Measurements from ENCODE around the gene NOL8. TPM values are rescaled to one million over a fixed set of nuclear protein-coding genes. Genes with fewer than 3 reads are reported as not detected.

The NOL8 gene
- total and polyA plus RNA-seq, 4 donors: 14.4 to 43.1 (median 26.0) TPM

GRCh38 chr9:92265154-92265553, 60.0 kb downstream of the NOL8 start:
- intact Hi-C loops (cut with DNase I): no loop called here
- ATAC-seq (ENCODE audit: low FRiP score) (no peak), DNase-seq (no peak)
- peaks cover 19 to 23% of the 10 kb centered on the region in 2 donors for H3K36me3 ChIP-seq (ENCODE audit: control insufficient read depth in 1 of 2, insufficient read depth in 2 of 2, low read length in 1 of 2)
- no peaks in the 10 kb centered on the region for H3K4me1 ChIP-seq (ENCODE audit: control insufficient read depth in 1 of 2, insufficient read depth in 2 of 2, low read length in 2 of 2)
- H3K27ac ChIP-seq (ENCODE audit: low read depth in 1 of 2, low read length in 2 of 2): no peak overlapping the region
- no peaks in the 10 kb centered on the region for H3K9me3 ChIP-seq (ENCODE audit: control insufficient read depth, low read length)
- WGBS, 2 donors: 91 to 93% methylated on average over 3 of the region's 3 CpGs
- H3K27me3 ChIP-seq (ENCODE audit: control insufficient read depth in 1 of 2, insufficient read depth in 2 of 2, low read length in 1 of 2): no peaks in the 10 kb centered on the region
- no peak overlapping the region for H3K4me3 ChIP-seq (ENCODE audit: low read length in 2 of 2)

GRCh38 chr9:92263131-92263530, 62.0 kb downstream of the NOL8 start:
- WGBS, 2 donors: 15 to 34% methylated on average over 1 of the region's 1 CpG
- H3K36me3 ChIP-seq (ENCODE audit: control insufficient read depth in 1 of 2, insufficient read depth in 2 of 2, low read length in 1 of 2): peaks cover 14 to 17% of the 10 kb centered on the region in 2 donors
- H3K27ac ChIP-seq (ENCODE audit: low read depth in 1 of 2, low read length in 2 of 2): no peak overlapping the region
- H3K4me1 ChIP-seq (ENCODE audit: control insufficient read depth in 1 of 2, insufficient read depth in 2 of 2, low read length in 2 of 2): no peaks in the 10 kb centered on the region
- DNase-seq (no peak), ATAC-seq (ENCODE audit: low FRiP score) (no peak)
- no peak overlapping the region for H3K4me3 ChIP-seq (ENCODE audit: low read length in 2 of 2)
- intact Hi-C loops (cut with DNase I): no loop called here
- H3K27me3 ChIP-seq (ENCODE audit: control insufficient read depth in 1 of 2, insufficient read depth in 2 of 2, low read length in 1 of 2): no peaks in the 10 kb centered on the region
- H3K9me3 ChIP-seq (ENCODE audit: control insufficient read depth, low read length): no peaks in the 10 kb centered on the region

GRCh38 chr9:92257327-92257726, 67.8 kb downstream of the NOL8 start:
- intact Hi-C loops (cut with DNase I): no loop called here
- Histone ChIP-seq H3K4me1 (ENCODE audit: control insufficient read depth in 1 of 2, insufficient read depth in 2 of 2, low read length in 2 of 2) (no peaks in the 10 kb centered on the region), H3K36me3 (ENCODE audit: control insufficient read depth in 1 of 2, insufficient read depth in 2 of 2, low read length in 1 of 2) (peaks cover 12 to 13% of the 10 kb centered on the region in 2 donors), H3K27ac (ENCODE audit: low read depth in 1 of 2, low read length in 2 of 2) (no peak overlapping the region), H3K9me3 (ENCODE audit: control insufficient read depth, low read length) (no peaks in the 10 kb centered on the region), H3K4me3 (ENCODE audit: low read length in 2 of 2) (no peak overlapping the region), H3K27me3 (ENCODE audit: control insufficient read depth in 1 of 2, insufficient read depth in 2 of 2, low read length in 1 of 2) (no peaks in the 10 kb centered on the region)
- 95 to 96% methylated on average over 2 of the region's 2 CpGs for WGBS, 2 donors
- DNase-seq: no peak
- no peak for ATAC-seq (ENCODE audit: low FRiP score)

GRCh38 chr9:92254381-92255337, 70.5 kb downstream of the NOL8 start:
- intact Hi-C loops (cut with DNase I): no loop called here
- Histone ChIP-seq H3K4me1 (ENCODE audit: control insufficient read depth in 1 of 2, insufficient read depth in 2 of 2, low read length in 2 of 2) (no peaks in the 10 kb centered on the region), H3K36me3 (ENCODE audit: control insufficient read depth in 1 of 2, insufficient read depth in 2 of 2, low read length in 1 of 2) (peaks cover 14 to 17% of the 10 kb centered on the region in 2 donors), H3K27ac (ENCODE audit: low read depth in 1 of 2, low read length in 2 of 2) (no peak overlapping the region), H3K27me3 (ENCODE audit: control insufficient read depth in 1 of 2, insufficient read depth in 2 of 2, low read length in 1 of 2) (no peaks in the 10 kb centered on the region), H3K4me3 (ENCODE audit: low read length in 2 of 2) (no peak overlapping the region), H3K9me3 (ENCODE audit: control insufficient read depth, low read length) (no peaks in the 10 kb centered on the region)
- no peak for DNase-seq
- no peak for ATAC-seq (ENCODE audit: low FRiP score)
- 83 to 84% methylated on average over 19 of the region's 19 CpGs for WGBS, 2 donors

- no peaks in the 10 kb centered on the region for H3K9me3 ChIP-seq (ENCODE audit: control insufficient read depth, low read length)
- DNase-seq (no peak), ATAC-seq (ENCODE audit: low FRiP score) (no peak)
- H3K27me3 ChIP-seq (ENCODE audit: control insufficient read depth in 1 of 2, insufficient read depth in 2 of 2, low read length in 1 of 2): no peaks in the 10 kb centered on the region
- intact Hi-C loops (cut with DNase I): no loop called here
- peaks cover 15 to 17% of the 10 kb centered on the region in 2 donors for H3K36me3 ChIP-seq (ENCODE audit: control insufficient read depth in 1 of 2, insufficient read depth in 2 of 2, low read length in 1 of 2)
- WGBS, 2 donors: 61 to 62% methylated on average over 4 of the region's 4 CpGs
- no peak overlapping the region for H3K4me3 ChIP-seq (ENCODE audit: low read length in 2 of 2)
- no peak overlapping the region for H3K27ac ChIP-seq (ENCODE audit: low read depth in 1 of 2, low read length in 2 of 2)
- H3K4me1 ChIP-seq (ENCODE audit: control insufficient read depth in 1 of 2, insufficient read depth in 2 of 2, low read length in 2 of 2): no peaks in the 10 kb centered on the region
Measured at GRCh38 chr9:92253656-92254055, 71.5 kb downstream of the NOL8 start.

- Histone ChIP-seq H3K27me3 (ENCODE audit: control insufficient read depth in 1 of 2, insufficient read depth in 2 of 2, low read length in 1 of 2) (no peaks in the 10 kb centered on the region), H3K27ac (ENCODE audit: low read depth in 1 of 2, low read length in 2 of 2) (no peak overlapping the region), H3K36me3 (ENCODE audit: control insufficient read depth in 1 of 2, insufficient read depth in 2 of 2, low read length in 1 of 2) (peaks cover 19 to 27% of the 10 kb centered on the region in 2 donors), H3K4me1 (ENCODE audit: control insufficient read depth in 1 of 2, insufficient read depth in 2 of 2, low read length in 2 of 2) (no peaks in the 10 kb centered on the region), H3K9me3 (ENCODE audit: control insufficient read depth, low read length) (no peaks in the 10 kb centered on the region), H3K4me3 (ENCODE audit: low read length in 2 of 2) (no peak overlapping the region)
- ATAC-seq (ENCODE audit: low FRiP score) (no peak), DNase-seq (no peak)
- 95% methylated on average over 3 of the region's 3 CpGs for WGBS, 2 donors
- intact Hi-C loops (cut with DNase I): loop anchor here in 1 of 2 donors (10.0 kb wide), 1 partner anchor 57 kb away; no protein-coding TSS in a partner anchor
Measured at GRCh38 chr9:92247981-92248380, 77.2 kb downstream of the NOL8 start.

Small RNA genes lying within 50 kb of the gene (microRNA-seq; reads per million reads assigned to microRNA genes)
- gene MIR3651: 2.4 to 4.0 reads per million in 2 donors

Other genes starting within 250 kb of the NOL8 start
- gene SPTLC1, start 209.9 kb downstream of the NOL8 start, total RNA-seq: 10 to 100 TPM; 48.1 to 52.2 TPM
- 10 to 100 TPM; 22.7 to 39.7 TPM for gene SPTLC1, start 209.9 kb downstream of the NOL8 start, polyA plus RNA-seq
- 10 to 100 TPM; 71.7 to 82.1 TPM for gene IARS1, start 31.7 kb downstream of the NOL8 start, total RNA-seq
- 10 to 100 TPM; 16.5 to 23.3 TPM for gene IARS1, start 31.7 kb downstream of the NOL8 start, polyA plus RNA-seq
- 10 to 100 TPM in 1 of 2 donors, 1 to 10 TPM in 1; 3.9 to 11.1 TPM for gene CENPP, start 603 bp upstream of the NOL8 start, total RNA-seq
- gene CENPP, start 603 bp upstream of the NOL8 start, polyA plus RNA-seq: 1 to 10 TPM in 1 of 2 donors, under 1 TPM in 1; 0.50 to 4.7 TPM
- 100 to 1,000 TPM; 175 to 318 TPM for gene OGN, start 79.2 kb upstream of the NOL8 start, total RNA-seq
- gene OGN, start 79.2 kb upstream of the NOL8 start, polyA plus RNA-seq: 100 to 1,000 TPM; 235 to 803 TPM
- gene OMD, start 99.1 kb upstream of the NOL8 start, total RNA-seq: 10 to 100 TPM; 36.4 to 43.3 TPM
- 100 to 1,000 TPM; 156 to 176 TPM for gene OMD, start 99.1 kb upstream of the NOL8 start, polyA plus RNA-seq
- gene ASPN, start 157.2 kb upstream of the NOL8 start, total RNA-seq: 100 to 1,000 TPM in 1 of 2 donors, 10 to 100 TPM in 1; 79.8 to 113 TPM
- gene ASPN, start 157.2 kb upstream of the NOL8 start, polyA plus RNA-seq: 100 to 1,000 TPM in 1 of 2 donors, 10 to 100 TPM in 1; 82.1 to 227 TPM
- gene ECM2, start 210.6 kb upstream of the NOL8 start, total RNA-seq: 10 to 100 TPM; 54.6 to 65.6 TPM
- 100 to 1,000 TPM in 1 of 2 donors, 10 to 100 TPM in 1; 47.8 to 102 TPM for gene ECM2, start 210.6 kb upstream of the NOL8 start, polyA plus RNA-seq